Measurements from ENCODE around the gene MTHFSD.

MTHFSD gene

GRCh38 chr16:86517652-86518258, 37.3 kb downstream of the MTHFSD start:
- H3K4me1 ChIP-seq (ENCODE audit: control insufficient read depth in 1 of 2, insufficient read depth in 1 of 2, low read depth in 1 of 2, low read length in 1 of 2) = peaks cover 20 to 21% of the 10 kb centered on the region in 2 experiments
- H3K36me3 ChIP-seq = no peaks in the 10 kb centered on the region
- H3K9me3 ChIP-seq = no peaks in the 10 kb centered on the region
- H3K27me3 ChIP-seq = peaks cover 95% of the 10 kb centered on the region
- no peak overlapping the region for H3K4me3 ChIP-seq (ENCODE audit: low read depth in 1 of 2, low read length in 1 of 2)
- TF ChIP-seq CTCF (IDR thresholded peaks at IDR 0.05) = no peak
- no peak overlapping the region for H3K27ac ChIP-seq

- no peak overlapping the region for H3K4me3 ChIP-seq (ENCODE audit: low read depth in 1 of 2, low read length in 1 of 2)
- no peak for TF ChIP-seq CTCF (IDR thresholded peaks at IDR 0.05)
These were observed 38.0 kb downstream of the MTHFSD start for GRCh38 chr16:86517033-86517432.

GRCh38 chr16:86516623-86517003, 38.4 kb downstream of the MTHFSD start:
- Histone ChIP-seq H3K4me3 (ENCODE audit: low read depth in 1 of 2, low read length in 1 of 2) (no peak overlapping the region), H3K27ac (no peak overlapping the region), H3K27me3 (peaks cover 100% of the 10 kb centered on the region), H3K4me1 (ENCODE audit: control insufficient read depth in 1 of 2, insufficient read depth in 1 of 2, low read depth in 1 of 2, low read length in 1 of 2) (peaks cover 13 to 14% of the 10 kb centered on the region in 2 experiments), H3K36me3 (no peaks in the 10 kb centered on the region), H3K9me3 (no peaks in the 10 kb centered on the region)
- no peak for TF ChIP-seq CTCF (IDR thresholded peaks at IDR 0.05)

More at GRCh38 chr16:86517033-86517432, 38.0 kb downstream of the MTHFSD start:
- peaks cover 100% of the 10 kb centered on the region for H3K27me3 ChIP-seq
- no peak overlapping the region for H3K27ac ChIP-seq
- H3K4me1 ChIP-seq (ENCODE audit: control insufficient read depth in 1 of 2, insufficient read depth in 1 of 2, low read depth in 1 of 2, low read length in 1 of 2) = peaks cover 17 to 18% of the 10 kb centered on the region in 2 experiments
- H3K36me3 ChIP-seq = no peaks in the 10 kb centered on the region
- H3K9me3 ChIP-seq = no peaks in the 10 kb centered on the region

GRCh38 chr16:86515777-86516622, 39.0 kb downstream of the MTHFSD start:
- Histone ChIP-seq H3K9me3 (no peaks in the 10 kb centered on the region), H3K4me3 (ENCODE audit: low read depth in 1 of 2, low read length in 1 of 2) (no peak overlapping the region), H3K27ac (no peak overlapping the region), H3K36me3 (no peaks in the 10 kb centered on the region), H3K4me1 (ENCODE audit: control insufficient read depth in 1 of 2, insufficient read depth in 1 of 2, low read depth in 1 of 2, low read length in 1 of 2) (peaks cover 8% of the 10 kb centered on the region in 2 experiments), H3K27me3 (peaks cover 100% of the 10 kb centered on the region)
- no peak for TF ChIP-seq CTCF (IDR thresholded peaks at IDR 0.05)

- H3K36me3 ChIP-seq = no peaks in the 10 kb centered on the region
- no peak for TF ChIP-seq CTCF (IDR thresholded peaks at IDR 0.05)
- no peaks in the 10 kb centered on the region for H3K9me3 ChIP-seq
- H3K4me3 ChIP-seq (ENCODE audit: low read depth in 1 of 2, low read length in 1 of 2) = no peak overlapping the region
- H3K4me1 ChIP-seq (ENCODE audit: control insufficient read depth in 1 of 2, insufficient read depth in 1 of 2, low read depth in 1 of 2, low read length in 1 of 2) = peaks cover 4 to 12% of the 10 kb centered on the region in 2 experiments
- H3K27me3 ChIP-seq = peaks cover 100% of the 10 kb centered on the region
- H3K27ac ChIP-seq = no peak overlapping the region
These were observed 39.6 kb downstream of the MTHFSD start for GRCh38 chr16:86515413-86515776.

Measured in neutrophil (primary cell).